ENCODE results near the gene NKG7.

DNA sequence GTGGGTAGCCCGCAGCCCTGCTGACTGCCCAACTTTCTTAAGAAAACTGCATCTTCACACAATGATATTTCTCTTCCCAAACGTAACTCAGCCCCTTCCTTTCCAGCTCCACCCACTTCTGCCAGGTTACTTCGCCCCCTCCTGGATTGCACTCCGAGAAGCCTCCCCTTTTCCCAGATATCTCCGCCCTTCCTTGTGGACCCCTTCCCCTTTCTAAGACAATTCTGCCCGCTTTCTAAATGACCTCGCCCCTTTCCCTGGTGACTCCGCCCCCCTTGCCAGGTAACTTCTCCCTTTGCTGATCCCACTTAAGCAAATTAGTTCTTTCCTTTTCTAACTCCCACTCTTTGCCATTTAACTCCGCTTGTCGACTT lies 33.2 kb downstream of the NKG7 start:
- TF ChIP-seq CTCF (IDR thresholded peaks at IDR 0.05) (no peak), POLR2A (IDR thresholded peaks at IDR 0.05) (no peak)

All from adrenal gland (tissue), 5 donors.